GM23248 (cell line): ENCODE measurements around the gene BFAR.

Experiments used
- EZH2 ChIP-seq: fragments of 200-600 bp; sonication (generic); IDR thresholded peaks from 2 replicates; pipeline ENCODE4 v1.6.1; 2018; ENCODE audit warnings: antibody characterized with exemption, mild to moderate bottlenecking; ENCODE audit not compliant: insufficient read depth, poor library complexity, severe bottlenecking
- EZH2phosphoT487 ChIP-seq: fragments of 200-600 bp; sonication (generic); IDR thresholded peaks from 2 replicates; pipeline ENCODE4 v1.6.1; 2018; ENCODE audit warnings: antibody characterized with exemption, moderate library complexity, mild to moderate bottlenecking, low read depth; ENCODE audit not compliant: insufficient read depth

DNA sequence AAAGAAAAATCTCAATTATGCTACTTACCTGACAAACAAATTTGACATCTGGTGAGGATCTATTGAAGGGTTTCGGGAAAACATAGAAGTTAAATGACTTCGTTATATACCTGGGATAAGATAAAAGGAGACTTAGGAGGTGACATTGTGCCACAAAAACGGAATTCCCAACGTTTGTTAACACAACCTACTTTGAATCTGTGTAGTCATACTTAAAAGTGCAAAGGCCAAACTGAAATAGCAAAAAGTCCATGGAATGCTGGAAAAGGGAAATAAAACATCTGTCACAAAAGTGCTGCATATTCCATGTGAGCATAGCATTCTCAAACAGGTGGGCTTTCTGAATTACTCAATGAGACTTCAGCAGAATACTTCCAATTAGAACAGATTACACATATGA is 5.7 kb upstream of the BFAR start:
- TF ChIP-seq EZH2 (no peak), EZH2phosphoT487 (no peak)
